Natural killer cell (primary cell): ENCODE results near the gene SRCIN1. TPM values are rescaled to one million over a fixed set of nuclear protein-coding genes. Genes with fewer than 3 reads are reported as not detected.

Experiments used
- ATAC-seq, 3 donors: fragments of 150-1000 bp in 2 of 3; fragments of 200-7000 bp in 1 of 3; cut with Tn5 transposase; 1 replicate in 1 of 3; 2 replicates in 2 of 3; pipeline ENCODE4 v1.10.0; 2021; ENCODE audit warnings: mild to moderate bottlenecking in 2 of 3, moderate library complexity in 2 of 3
- DNase-seq, 2 donors: peaks; one replicate each; pipeline versions ENCODE4 v3.0.0 to v3.0.0-alpha.2; 2013 to 2021; ENCODE audit warnings: mixed read lengths in 1 of 2
- H3K27ac ChIP-seq: one replicate; pipeline ENCODE4 v1.5.1; 2013; ENCODE audit warnings: mild to moderate bottlenecking, low read length
- H3K27me3 ChIP-seq: one replicate; pipeline ENCODE4 v1.6.1; 2013; ENCODE audit warnings: low read length; ENCODE audit not compliant: control insufficient read depth, insufficient read depth
- H3K36me3 ChIP-seq: one replicate; pipeline ENCODE4 v1.6.1; 2013; ENCODE audit warnings: low read length; ENCODE audit not compliant: control insufficient read depth, insufficient read depth
- H3K4me1 ChIP-seq: one replicate; pipeline ENCODE4 v1.6.1; 2013; ENCODE audit warnings: low read length; ENCODE audit not compliant: control insufficient read depth, insufficient read depth
- H3K4me3 ChIP-seq: one replicate; pipeline ENCODE4 v1.5.1; 2013; ENCODE audit warnings: low read length
- H3K9me3 ChIP-seq: one replicate; pipeline ENCODE4 v1.6.1; 2013; ENCODE audit warnings: low read length; ENCODE audit not compliant: control insufficient read depth, insufficient read depth
- H3K27ac Mint-ChIP-seq, 2 donors: one replicate each; pipeline ENCODE4 v1.8.0; 2022; ENCODE audit warnings: mild to moderate bottlenecking in 2 of 2, mixed read lengths in 2 of 2, moderate library complexity in 1 of 2
- H3K27me3 Mint-ChIP-seq, 2 donors: one replicate each; pipeline ENCODE4 v1.8.0; 2022; ENCODE audit warnings: low read depth in 2 of 2, mixed read lengths in 2 of 2
- H3K36me3 Mint-ChIP-seq: one replicate; pipeline ENCODE4 v1.8.0; 2022; ENCODE audit warnings: mixed read lengths
- H3K4me1 Mint-ChIP-seq, 2 donors: one replicate each; pipeline ENCODE4 v1.8.0; 2022; ENCODE audit warnings: mixed read lengths in 2 of 2
- H3K4me3 Mint-ChIP-seq: one replicate; pipeline ENCODE4 v1.8.0; 2022; ENCODE audit warnings: mild to moderate bottlenecking, moderate library complexity, mixed read lengths
- H3K9me3 Mint-ChIP-seq, 2 donors: one replicate each; pipeline ENCODE4 v1.8.0; 2022; ENCODE audit warnings: mixed read lengths in 2 of 2
- CTCF ChIP-seq: fragments of 200-600 bp; IDR thresholded peaks from one replicate; pipeline ENCODE4 v1.8.0; 2022; ENCODE audit warnings: antibody characterized with exemption
- WGBS: methylation state at CpG from one replicate; pipeline ENCODE4 v1.1.7; 2013; ENCODE audit warnings: missing lambda C conversion rate; ENCODE audit not compliant: insufficient coverage; 5-methylcytosine and 5-hydroxymethylcytosine counted together
- intact Hi-C: fragments of 100-400 bp; cut with micrococcal nuclease; formaldehyde crosslinking; loops from one replicate; pipeline ENCODE4 v1.14.2; 2022
- total RNA-seq, 4 donors: library from RNA; stranded (reverse); fragments of 120-200 nt in 1 of 4; gene quantifications; one replicate each; pipeline versions ENCODE4 v1.2.3 to v1.2.4, GENCODE V29; 2013 to 2022

The SRCIN1 gene
- total RNA-seq, 3 donors from 2014 or later (not counting 1 experiment from before 2014, with no cell fraction given): 0.28 to 0.50 TPM; not detected in 1

- 84% methylated on average over 14 of the region's 14 CpGs for WGBS
- peaks cover 37% of the 10 kb centered on the region for H3K27me3 ChIP-seq
- no peaks in the 10 kb centered on the region for H3K36me3 Mint-ChIP-seq
- H3K9me3 Mint-ChIP-seq: no peaks in the 10 kb centered on the region
- peaks cover 10% of the 10 kb centered on the region for H3K4me1 ChIP-seq
- peaks cover 65 to 70% of the 10 kb centered on the region in 2 donors for H3K27me3 Mint-ChIP-seq
- no peak overlapping the region for H3K27ac ChIP-seq
- ATAC-seq (no peak), DNase-seq (no peak)
- intact Hi-C loops: loop anchor here (1.0 kb wide), 1 partner anchor 26 kb away; no protein-coding TSS in a partner anchor
- H3K9me3 ChIP-seq: no peaks in the 10 kb centered on the region
- H3K27ac Mint-ChIP-seq: no peak overlapping the region
- no peak overlapping the region for H3K4me3 ChIP-seq
- H3K36me3 ChIP-seq: no peaks in the 10 kb centered on the region
- peaks cover 8 to 11% of the 10 kb centered on the region in 2 donors for H3K4me1 Mint-ChIP-seq
- no peak overlapping the region for H3K4me3 Mint-ChIP-seq
- TF ChIP-seq CTCF: no peak
Observed at GRCh38 chr17:38583828-38584349, 21.9 kb downstream of the SRCIN1 start.

- no peak overlapping the region for H3K4me3 Mint-ChIP-seq
- peaks cover 8 to 11% of the 10 kb centered on the region in 2 donors for H3K4me1 Mint-ChIP-seq
- ATAC-seq (no peak), DNase-seq (no peak)
- Histone ChIP-seq H3K27me3 (peaks cover 34% of the 10 kb centered on the region), H3K27ac (no peak overlapping the region), H3K4me1 (peaks cover 14% of the 10 kb centered on the region), H3K4me3 (no peak overlapping the region), H3K9me3 (no peaks in the 10 kb centered on the region), H3K36me3 (no peaks in the 10 kb centered on the region)
- H3K27me3 Mint-ChIP-seq: peaks cover 58 to 67% of the 10 kb centered on the region in 2 donors
- no peaks in the 10 kb centered on the region for H3K36me3 Mint-ChIP-seq
- 73% methylated on average over 1 of the region's 3 CpGs for WGBS
- no peak for TF ChIP-seq CTCF
- no peaks in the 10 kb centered on the region for H3K9me3 Mint-ChIP-seq
- no peak overlapping the region for H3K27ac Mint-ChIP-seq
- intact Hi-C loops: no loop called here
Observed at GRCh38 chr17:38583176-38583575, 22.6 kb downstream of the SRCIN1 start.

GRCh38 chr17:38582069-38582468 lies 23.7 kb downstream of the SRCIN1 start:
- Histone ChIP-seq H3K4me1 (peaks cover 14% of the 10 kb centered on the region), H3K27ac (no peak overlapping the region), H3K27me3 (peaks cover 35% of the 10 kb centered on the region), H3K4me3 (no peak overlapping the region), H3K9me3 (no peaks in the 10 kb centered on the region), H3K36me3 (no peaks in the 10 kb centered on the region)
- no peak for TF ChIP-seq CTCF
- intact Hi-C loops: no loop called here
- Mint-ChIP-seq H3K9me3 (no peaks in the 10 kb centered on the region), H3K27me3 (peaks cover 57 to 63% of the 10 kb centered on the region in 2 donors), H3K4me1 (peaks cover 8 to 11% of the 10 kb centered on the region in 2 donors), H3K4me3 (no peak overlapping the region), H3K27ac (no peak overlapping the region), H3K36me3 (no peaks in the 10 kb centered on the region)
- DNase-seq: no peak
- ATAC-seq: no peak

- TF ChIP-seq CTCF: no peak
- H3K4me3 ChIP-seq: no peak overlapping the region
- Mint-ChIP-seq H3K4me1 (peaks cover 8 to 11% of the 10 kb centered on the region in 2 donors), H3K4me3 (no peak overlapping the region), H3K9me3 (no peaks in the 10 kb centered on the region), H3K27ac (no peak overlapping the region), H3K36me3 (no peaks in the 10 kb centered on the region), H3K27me3 (peaks cover 60 to 67% of the 10 kb centered on the region in 2 donors)
- H3K36me3 ChIP-seq: no peaks in the 10 kb centered on the region
- intact Hi-C loops: no loop called here
- ATAC-seq: no peak
- no peak overlapping the region for H3K27ac ChIP-seq
- DNase-seq: no peak
- WGBS: 12% methylated on average over 7 of the region's 7 CpGs
- H3K4me1 ChIP-seq: peaks cover 14% of the 10 kb centered on the region
- no peaks in the 10 kb centered on the region for H3K9me3 ChIP-seq
- H3K27me3 ChIP-seq: peaks cover 29% of the 10 kb centered on the region
Observed at GRCh38 chr17:38579934-38580333, 25.8 kb downstream of the SRCIN1 start.
